ENCODE data around the gene SHROOM1.
"Not testable (repeated sequence)": the region's sequence is repeated elsewhere in the genome, so short reads cannot be mapped to it uniquely, and the experiment has no call there.

The SHROOM1 gene

GRCh38 chr5:132830436-132831094 is at the start of gene SHROOM1:
SHROOM1 (minus strand) TSS chr5:132830647; CDS start chr5:132826140, 4,507 bp downstream.
- in situ Hi-C loops (cut with MboI; ENCODE audit: low sequenced_read_pairs): loop anchor here (25.0 kb wide), 1 partner anchor 443 kb away; no protein-coding TSS in a partner anchor

GRCh38 chr5:132877938-132878337 is 47.5 kb upstream of the SHROOM1 start:
- in situ Hi-C loops (cut with MboI; ENCODE audit: low sequenced_read_pairs): no loop called here

GRCh38 chr5:132877466-132877865 is 47.0 kb upstream of the SHROOM1 start:
- in situ Hi-C loops (cut with MboI; ENCODE audit: low sequenced_read_pairs): no loop called here

- in situ Hi-C loops (cut with MboI; ENCODE audit: low sequenced_read_pairs): no loop called here
These were observed 45.7 kb upstream of the SHROOM1 start for GRCh38 chr5:132876020-132876759.

GRCh38 chr5:132873930-132874271 is 43.5 kb upstream of the SHROOM1 start:
- in situ Hi-C loops (cut with MboI; ENCODE audit: low sequenced_read_pairs): no loop called here

GRCh38 chr5:132873119-132873929 is 42.9 kb upstream of the SHROOM1 start, which contains the start of gene LEAP2:
LEAP2 (plus strand) TSS chr5:132873668; CDS start chr5:132873695, 27 bp downstream.
- in situ Hi-C loops (cut with MboI; ENCODE audit: low sequenced_read_pairs): no loop called here

- in situ Hi-C loops (cut with MboI; ENCODE audit: low sequenced_read_pairs): no loop called here
These were observed 42.3 kb upstream of the SHROOM1 start for GRCh38 chr5:132872788-132873118.

- in situ Hi-C loops (cut with MboI; ENCODE audit: low sequenced_read_pairs): no loop called here
These were observed 41.2 kb upstream of the SHROOM1 start for GRCh38 chr5:132871459-132872284.

GRCh38 chr5:132870801-132871200 is 40.4 kb upstream of the SHROOM1 start:
- in situ Hi-C loops (cut with MboI; ENCODE audit: low sequenced_read_pairs): no loop called here

GRCh38 chr5:132868754-132869153 is 38.3 kb upstream of the SHROOM1 start:
- in situ Hi-C loops (cut with MboI; ENCODE audit: low sequenced_read_pairs): no loop called here

GRCh38 chr5:132867046-132867451 is 36.6 kb upstream of the SHROOM1 start:
- in situ Hi-C loops (cut with MboI; ENCODE audit: low sequenced_read_pairs): no loop called here

- in situ Hi-C loops (cut with MboI; ENCODE audit: low sequenced_read_pairs): no loop called here
These were observed 36.0 kb upstream of the SHROOM1 start, which contains the start of the genes GDF9 and UQCRQ for GRCh38 chr5:132866342-132867045. GDF9 (minus strand) TSS chr5:132866469; CDS start chr5:132864533, 1,936 bp downstream. UQCRQ (plus strand) TSS chr5:132866642; CDS start chr5:132866882, 240 bp downstream.

- in situ Hi-C loops (cut with MboI; ENCODE audit: low sequenced_read_pairs): no loop called here
These were observed 35.4 kb upstream of the SHROOM1 start for GRCh38 chr5:132865668-132866341.

GRCh38 chr5:132860742-132861141 is 30.3 kb upstream of the SHROOM1 start:
- in situ Hi-C loops (cut with MboI; ENCODE audit: low sequenced_read_pairs): no loop called here

GRCh38 chr5:132859889-132860437 is 29.5 kb upstream of the SHROOM1 start:
- in situ Hi-C loops (cut with MboI; ENCODE audit: low sequenced_read_pairs): no loop called here

GRCh38 chr5:132856011-132856410 is 25.6 kb upstream of the SHROOM1 start:
- in situ Hi-C loops (cut with MboI; ENCODE audit: low sequenced_read_pairs): no loop called here

GRCh38 chr5:132854992-132855391 is 24.5 kb upstream of the SHROOM1 start:
- in situ Hi-C loops (cut with MboI; ENCODE audit: low sequenced_read_pairs): not testable (repeated sequence)

GRCh38 chr5:132854301-132854700 is 23.9 kb upstream of the SHROOM1 start:
- in situ Hi-C loops (cut with MboI; ENCODE audit: low sequenced_read_pairs): no loop called here

GRCh38 chr5:132853790-132854189 is 23.3 kb upstream of the SHROOM1 start:
- in situ Hi-C loops (cut with MboI; ENCODE audit: low sequenced_read_pairs): no loop called here

Measured in HL-60/S4 treated with retinoic acid at 250 ng/mL for 4 days and 3 days (cell line).